ENCODE data around the gene MAP3K7CL. TPM values are rescaled to one million over a fixed set of nuclear protein-coding genes. Genes with fewer than 3 reads are reported as not detected.

Gene MAP3K7CL
- total and polyA plus RNA-seq, 2 of the 8 experiments (the other 6 are each of a cell fraction or from before 2014, with no cell fraction given) = not detected

DNA sequence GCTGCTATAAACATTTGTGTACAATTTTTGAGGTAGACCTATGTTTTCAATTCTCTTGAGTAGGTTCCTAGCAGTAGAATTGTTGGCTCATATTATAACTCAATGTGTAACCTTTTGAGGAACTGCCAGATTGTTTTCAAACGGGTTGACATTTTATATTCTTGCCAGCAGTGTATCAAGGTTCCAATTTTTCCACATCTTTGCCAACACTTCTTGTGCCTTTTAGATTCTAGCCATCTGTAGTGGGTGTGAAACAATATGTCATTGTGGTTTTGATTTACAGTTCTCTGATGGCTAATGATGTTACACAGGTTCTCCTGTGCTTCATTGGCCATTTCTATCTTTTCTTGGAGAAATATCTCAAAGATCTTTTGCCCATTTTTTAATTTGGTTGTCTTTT lies 36.4 kb downstream of the MAP3K7CL start:
- no peak overlapping the region for H2AFZ ChIP-seq (ENCODE audit: low read length)
- ChIA-PET CTCF (ENCODE audit: partially characterized antibody) (no interaction called here), POLR2A (ENCODE audit: partially characterized antibody) (no interaction called here)
- no peak overlapping the region for H3K4me3 ChIP-seq (ENCODE audit: extremely low read depth in 1 of 4, insufficient read depth in 2 of 4, low read depth in 3 of 4, low read length in 4 of 4)
- no peak overlapping the region for H2BK20ac ChIP-seq (ENCODE audit: low read length)
- no peak overlapping the region for H3K14ac ChIP-seq (ENCODE audit: insufficient read length)
- FAIRE-seq = no peak
- no peaks in the 10 kb centered on the region for H3K79me1 ChIP-seq (ENCODE audit: low read depth, low read length)
- H3K56ac ChIP-seq (replicated peaks; ENCODE audit: insufficient read length, low read depth, low read length) = no peak overlapping the region
- no peak overlapping the region for H2BK12ac ChIP-seq (ENCODE audit: low read depth, low read length)
- no peak overlapping the region for H4K5ac ChIP-seq (ENCODE audit: insufficient read length, low read depth, low read length)
- no peaks in the 10 kb centered on the region for H3K9me3 ChIP-seq (ENCODE audit: insufficient read depth in 2 of 2, low read depth in 1 of 2, low read length in 1 of 2)
- no peaks in the 10 kb centered on the region for H3K23me2 ChIP-seq (ENCODE audit: low read depth, low read length)
- H2BK5ac ChIP-seq (ENCODE audit: low read depth, low read length) = no peak overlapping the region
- H3K18ac ChIP-seq (ENCODE audit: extremely low read depth, low read length) = no peak overlapping the region
- H4K8ac ChIP-seq (ENCODE audit: extremely low read depth, insufficient read depth, low read length) = no peak overlapping the region
- H3K27me3 ChIP-seq (replicated peaks in 1 of 4; ENCODE audit: control insufficient read depth in 3 of 4, extremely low read depth in 1 of 4, insufficient read depth in 3 of 4, low read length in 3 of 4) = no peaks in the 10 kb centered on the region
- H3K23ac ChIP-seq (ENCODE audit: insufficient read length) = no peak overlapping the region
- H3K79me2 ChIP-seq (ENCODE audit: control insufficient read depth in 1 of 2, insufficient read depth in 2 of 2, low read length in 2 of 2) = no peaks in the 10 kb centered on the region
- WGBS, 2 experiments (ENCODE audit: extremely low coverage in 1 of 2, insufficient coverage in 1 of 2, insufficient read length in 1 of 2, insufficient replicate concordance in 2 of 2, low coverage in 1 of 2, low lambda C conversion rate in 2 of 2, missing lambda C conversion rate in 1 of 2) = 93% methylated on average over 1 of the region's 1 CpG; no CpG with 5 or more reads in 1 of the 2 experiments
- H4K20me1 ChIP-seq (replicated peaks in 1 of 2; ENCODE audit: control insufficient read depth in 1 of 2, insufficient read depth in 2 of 2, low read length in 2 of 2) = no peaks in the 10 kb centered on the region
- no peak overlapping the region for H3K27ac ChIP-seq (ENCODE audit: low read depth, low read length)
- H4K91ac ChIP-seq (replicated peaks; ENCODE audit: insufficient read length, low read length) = no peak overlapping the region
- no peak overlapping the region for H2BK15ac ChIP-seq (ENCODE audit: low read length)
- DNase-seq (ENCODE audit: low read depth in 1 of 2, low spot score in 2 of 2) = no peak
- no peaks in the 10 kb centered on the region for H3K36me3 ChIP-seq (ENCODE audit: control insufficient read depth in 2 of 4, insufficient read depth in 4 of 4, low read length in 3 of 4)
- H3K4me2 ChIP-seq (ENCODE audit: insufficient read depth in 1 of 2, low read depth in 2 of 2, low read length in 2 of 2) = no peak overlapping the region
- H3K9ac ChIP-seq (replicated peaks in 1 of 4; ENCODE audit: extremely low read depth in 1 of 4, low read depth in 3 of 4, low read length in 3 of 4) = no peak overlapping the region
- no peak overlapping the region for H3K4ac ChIP-seq (replicated peaks; ENCODE audit: insufficient read length, low read depth, low read length)
- H2AK5ac ChIP-seq (ENCODE audit: low read depth, low read length) = no peak overlapping the region
- no peaks in the 10 kb centered on the region for H3K4me1 ChIP-seq (replicated peaks in 1 of 4; ENCODE audit: control insufficient read depth in 3 of 4, insufficient read depth in 4 of 4, low read length in 3 of 4)
- H2BK120ac ChIP-seq (replicated peaks; ENCODE audit: low read depth, low read length) = no peak overlapping the region
- no peak for TF ChIP-seq KDM1A (IDR thresholded peaks at IDR 0.05; ENCODE audit: borderline replicate concordance, low read length)
- no peak for TF ChIP-seq RBBP5 (IDR thresholded peaks at IDR 0.05; ENCODE audit: borderline replicate concordance, low read depth, low read length)
- TF ChIP-seq, protein P1, sequence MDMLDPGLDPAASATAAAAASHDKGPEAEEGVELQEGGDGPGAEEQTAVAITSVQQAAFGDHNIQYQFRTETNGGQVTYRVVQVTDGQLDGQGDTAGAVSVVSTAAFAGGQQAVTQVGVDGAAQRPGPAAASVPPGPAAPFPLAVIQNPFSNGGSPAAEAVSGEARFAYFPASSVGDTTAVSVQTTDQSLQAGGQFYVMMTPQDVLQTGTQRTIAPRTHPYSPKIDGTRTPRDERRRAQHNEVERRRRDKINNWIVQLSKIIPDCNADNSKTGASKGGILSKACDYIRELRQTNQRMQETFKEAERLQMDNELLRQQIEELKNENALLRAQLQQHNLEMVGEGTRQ (IDR thresholded peaks at IDR 0.05; ENCODE audit: low read length) = no peak
- TF ChIP-seq KDM4A (IDR thresholded peaks at IDR 0.05; ENCODE audit: low read depth, low read length, severe bottlenecking) = no peak
- TF ChIP-seq EZH2 (IDR thresholded peaks at IDR 0.05; ENCODE audit: low read depth, low read length, severe bottlenecking) = no peak
- TF ChIP-seq TCF12 (IDR thresholded peaks at IDR 0.05; ENCODE audit: low read depth, low read length) = no peak
- TF ChIP-seq NANOG (IDR thresholded peaks at IDR 0.05; ENCODE audit: insufficient read depth, low read depth, low read length, poor library complexity, severe bottlenecking) = no peak
- TF ChIP-seq TAF1 (IDR thresholded peaks at IDR 0.05; ENCODE audit: low read depth, low read length) = no peak
- TF ChIP-seq BCL11A (IDR thresholded peaks at IDR 0.05; ENCODE audit: low read depth in 2 of 2, low read length in 2 of 2) = no peak
- TF ChIP-seq SP4 (IDR thresholded peaks at IDR 0.05; ENCODE audit: low read length) = no peak
- no peak for TF ChIP-seq RFX5 (IDR thresholded peaks at IDR 0.05; ENCODE audit: borderline replicate concordance, low read depth, low read length)
- no peak for TF ChIP-seq HDAC6 (IDR thresholded peaks at IDR 0.05; ENCODE audit: low read depth, low read length)
- no peak for TF ChIP-seq BRCA1 (IDR thresholded peaks at IDR 0.05; ENCODE audit: low read depth, low read length)
- no peak for TF ChIP-seq ZNF274 (IDR thresholded peaks at IDR 0.05; ENCODE audit: borderline replicate concordance, extremely low read depth, low read length)
- TF ChIP-seq SIX5 (IDR thresholded peaks at IDR 0.05; ENCODE audit: low read depth, low read length) = no peak
